ENCODE measurements around the gene FRAS1.
"Not testable (repeated sequence)": the region's sequence is repeated elsewhere in the genome, so short reads cannot be mapped to it uniquely, and the experiment has no call there.

FRAS1 gene

GRCh38 chr4:78548889-78549288 is 491.8 kb downstream of the FRAS1 start:
- not testable (repeated sequence) for DNase-seq (ENCODE audit: low read depth in 3 of 3)

DNA sequence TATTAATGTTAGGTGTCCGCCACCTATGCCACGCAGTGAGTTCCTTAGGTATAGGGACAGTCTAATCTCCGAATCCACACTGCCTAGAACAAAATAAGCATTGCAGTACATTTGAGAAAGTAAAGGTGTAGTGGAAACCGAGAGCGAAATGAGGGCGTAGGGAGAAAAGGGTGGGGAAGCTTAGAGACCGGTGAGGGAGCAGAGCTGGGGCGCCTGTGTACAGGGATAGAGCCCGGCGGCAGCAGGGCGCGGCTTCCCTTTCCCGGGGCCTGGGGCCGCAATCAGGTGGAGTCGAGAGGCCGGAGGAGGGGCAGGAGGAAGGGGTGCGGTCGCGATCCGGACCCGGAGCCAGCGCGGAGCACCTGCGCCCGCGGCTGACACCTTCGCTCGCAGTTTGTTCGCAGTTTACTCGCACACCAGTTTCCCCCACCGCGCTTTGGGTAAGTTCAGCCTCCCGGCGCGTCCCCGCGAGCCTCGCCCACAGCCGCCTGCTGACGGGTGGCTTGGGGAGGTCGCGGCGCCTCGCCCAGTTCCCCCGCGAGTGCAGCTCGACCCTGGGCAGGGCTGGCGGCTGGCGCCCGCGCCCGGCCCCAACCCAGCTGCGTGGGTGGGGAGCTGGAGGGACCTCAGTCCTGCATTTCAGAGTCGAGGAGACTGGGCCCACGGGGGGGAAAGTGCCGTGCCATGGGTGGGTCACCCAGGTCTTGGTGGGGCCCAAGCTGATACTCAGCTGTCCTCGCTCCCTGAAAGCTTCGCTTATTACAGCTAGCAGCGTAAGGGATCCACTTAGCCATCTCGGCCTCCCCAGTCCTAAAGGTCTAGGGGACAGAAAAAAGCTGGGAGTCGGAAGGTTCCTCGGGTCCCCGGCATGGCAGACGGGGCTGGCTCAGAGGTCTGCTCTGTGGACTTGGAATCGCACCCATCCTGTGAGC is 494.6 kb downstream of the FRAS1 start, which contains the start of gene ANXA3:
Gene ANXA3, plus strand, starts transcription at position 351 of the 932 bp plus-strand sequence. CDS start 2,704 bp downstream, outside the sequence.
- peak in 1 of 3 donors; percentile 8 for DNase-seq (ENCODE audit: low read depth in 3 of 3)

- DNase-seq (ENCODE audit: low read depth in 3 of 3): no peak
Observed at GRCh38 chr4:78552389-78553042, 495.4 kb downstream of the FRAS1 start.

DNA sequence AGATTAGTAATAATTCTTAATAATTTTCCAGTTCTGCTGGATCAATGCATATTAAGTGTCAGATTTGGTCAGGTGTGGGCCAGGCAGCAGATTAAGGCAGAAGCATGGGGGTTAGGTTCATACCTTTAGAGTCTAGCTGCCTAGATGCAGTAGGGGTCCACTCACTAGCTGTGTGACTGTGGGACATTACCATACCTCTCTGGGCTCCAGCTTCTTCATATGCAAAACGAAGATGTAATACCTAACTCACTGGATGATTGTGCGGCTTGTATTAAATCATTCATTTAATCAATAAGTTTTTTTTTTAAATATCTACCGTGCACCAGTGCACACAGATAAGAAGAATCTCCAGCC is 495.9 kb downstream of the FRAS1 start:
- no peak for DNase-seq (ENCODE audit: low read depth in 3 of 3)

- no peak for DNase-seq (ENCODE audit: low read depth in 3 of 3)
Observed at GRCh38 chr4:78553529-78554060, 496.5 kb downstream of the FRAS1 start.

GRCh38 chr4:78556665-78557064 is 499.5 kb downstream of the FRAS1 start:
- no peak for DNase-seq (ENCODE audit: low read depth in 3 of 3)

GRCh38 chr4:78557841-78558240 is 500.7 kb downstream of the FRAS1 start:
- no peak for DNase-seq (ENCODE audit: low read depth in 3 of 3)

DNA sequence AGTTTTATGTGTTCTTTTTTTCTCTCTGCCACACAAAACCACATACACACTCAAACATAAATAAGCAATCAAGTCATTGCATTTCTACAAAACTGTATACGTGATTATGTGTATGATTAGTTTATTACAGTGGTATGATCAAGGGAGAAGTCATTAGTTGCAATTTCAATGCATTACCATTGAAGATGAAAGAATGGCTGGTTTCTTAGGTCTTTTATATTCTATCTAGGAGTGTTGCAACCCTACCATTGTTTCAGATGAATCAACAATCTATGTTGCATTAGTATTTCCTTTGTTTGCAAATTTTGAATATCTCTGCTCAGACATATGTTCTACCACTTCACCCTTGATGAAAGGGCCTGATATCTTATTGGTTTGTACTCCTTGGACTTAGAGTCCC is 501.3 kb downstream of the FRAS1 start:
- no peak for DNase-seq (ENCODE audit: low read depth in 3 of 3)

GRCh38 chr4:78560296-78560963 is 503.3 kb downstream of the FRAS1 start:
- no peak for DNase-seq (ENCODE audit: low read depth in 3 of 3)

- DNase-seq (ENCODE audit: low read depth in 3 of 3): no peak
Observed at GRCh38 chr4:78561677-78562076, 504.6 kb downstream of the FRAS1 start.

DNA sequence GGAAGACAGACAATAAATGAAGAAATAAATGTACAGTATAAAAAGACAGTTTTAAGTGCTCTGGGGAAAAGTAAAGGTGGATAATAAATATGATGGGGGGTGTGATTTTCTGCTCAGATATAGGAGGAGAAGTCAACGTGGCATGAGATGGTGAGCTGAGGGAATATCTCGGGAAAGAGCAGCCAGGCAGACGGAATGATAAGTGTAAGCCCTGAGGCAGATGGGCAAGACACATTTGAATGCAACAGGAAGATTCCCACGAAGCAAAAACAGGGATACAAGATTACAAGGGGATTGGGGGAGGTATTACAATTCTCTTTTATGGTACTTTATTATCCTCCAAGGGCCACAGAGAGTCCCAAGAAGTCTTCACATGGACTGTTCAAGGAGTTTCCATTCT is 505.6 kb downstream of the FRAS1 start:
- DNase-seq (ENCODE audit: low read depth in 3 of 3): no peak

DNA sequence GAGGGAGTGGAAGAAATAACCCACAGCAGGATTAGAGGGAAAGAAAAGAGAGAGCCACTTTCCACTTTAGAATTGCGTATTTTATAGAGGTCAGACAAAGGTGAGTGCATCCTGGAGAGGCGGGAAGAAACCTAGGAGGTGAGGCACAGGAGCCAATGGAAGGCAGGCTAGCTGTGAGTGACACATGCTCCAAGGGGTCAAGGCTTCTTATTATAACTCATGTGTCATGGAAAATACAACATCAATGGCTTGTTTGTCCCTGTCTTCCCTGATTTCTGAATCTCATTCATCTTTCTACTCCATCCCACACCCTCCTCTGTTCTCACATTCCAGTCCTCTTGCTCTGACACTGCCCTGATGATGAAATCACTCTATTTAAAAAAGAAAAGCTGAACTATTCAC is 508.8 kb downstream of the FRAS1 start:
- no peak for DNase-seq (ENCODE audit: low read depth in 3 of 3)

DNA sequence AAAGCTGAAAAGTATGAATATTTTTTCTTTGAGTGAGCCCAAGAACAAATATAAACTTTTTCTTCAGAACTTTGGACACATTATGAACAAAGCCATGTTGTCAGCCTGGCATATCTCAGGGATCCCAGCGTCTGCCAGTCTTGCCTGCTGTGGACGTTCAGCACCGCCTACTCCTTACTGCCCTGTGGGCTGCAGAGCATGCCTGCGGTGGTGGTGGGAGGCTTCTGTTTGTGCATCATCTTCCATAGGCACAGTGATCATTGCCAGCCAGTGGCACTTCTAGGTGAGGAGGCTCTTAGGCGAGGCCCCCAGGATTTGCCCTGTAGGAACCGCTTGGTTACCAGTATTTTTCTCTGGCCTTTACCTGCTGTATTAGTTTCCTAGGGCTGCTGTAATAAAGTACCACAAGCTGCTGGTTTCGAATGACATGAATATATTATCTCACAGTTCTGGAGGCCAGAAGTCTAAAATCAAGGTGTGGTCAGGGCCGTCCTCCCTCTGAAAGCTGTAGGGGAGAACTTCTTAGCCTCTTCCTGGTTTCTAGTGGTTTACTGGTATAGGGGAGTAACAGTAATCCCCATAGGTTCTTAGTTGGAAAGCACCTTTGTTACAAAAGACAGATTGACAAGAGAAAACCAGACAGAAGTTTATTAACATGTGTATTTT is 509.8 kb downstream of the FRAS1 start:
- no peak for DNase-seq (ENCODE audit: low read depth in 3 of 3)

GRCh38 chr4:78567500-78568060 is 510.5 kb downstream of the FRAS1 start:
- no peak for DNase-seq (ENCODE audit: low read depth in 3 of 3)

GRCh38 chr4:78568640-78569305 is 511.6 kb downstream of the FRAS1 start:
- DNase-seq (ENCODE audit: low read depth in 3 of 3): no peak

- no peak for DNase-seq (ENCODE audit: low read depth in 3 of 3)
Observed at GRCh38 chr4:78569306-78569821, 512.2 kb downstream of the FRAS1 start.

DNA sequence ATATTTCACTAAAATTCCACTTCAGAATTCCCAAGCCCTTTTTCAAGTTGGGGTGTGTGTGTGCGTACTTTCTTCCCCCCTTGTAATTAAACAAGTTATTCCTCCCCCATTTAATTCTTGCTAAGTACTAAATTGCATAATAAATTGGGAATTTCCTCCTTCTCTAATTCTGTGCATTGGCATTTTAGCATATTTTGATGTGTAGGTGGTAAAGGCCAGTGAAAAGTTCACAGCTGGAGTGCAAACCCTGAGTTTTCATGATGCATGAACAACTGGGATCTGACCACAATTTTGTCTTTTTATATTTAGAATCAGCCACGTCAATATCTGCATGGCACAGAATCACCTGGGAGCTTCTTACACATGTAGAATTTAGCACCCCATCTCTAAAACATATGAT is 513.0 kb downstream of the FRAS1 start:
- no peak for DNase-seq (ENCODE audit: low read depth in 3 of 3)

- DNase-seq (ENCODE audit: low read depth in 3 of 3): no peak
Observed at GRCh38 chr4:78571804-78572203, 514.7 kb downstream of the FRAS1 start.

DNA sequence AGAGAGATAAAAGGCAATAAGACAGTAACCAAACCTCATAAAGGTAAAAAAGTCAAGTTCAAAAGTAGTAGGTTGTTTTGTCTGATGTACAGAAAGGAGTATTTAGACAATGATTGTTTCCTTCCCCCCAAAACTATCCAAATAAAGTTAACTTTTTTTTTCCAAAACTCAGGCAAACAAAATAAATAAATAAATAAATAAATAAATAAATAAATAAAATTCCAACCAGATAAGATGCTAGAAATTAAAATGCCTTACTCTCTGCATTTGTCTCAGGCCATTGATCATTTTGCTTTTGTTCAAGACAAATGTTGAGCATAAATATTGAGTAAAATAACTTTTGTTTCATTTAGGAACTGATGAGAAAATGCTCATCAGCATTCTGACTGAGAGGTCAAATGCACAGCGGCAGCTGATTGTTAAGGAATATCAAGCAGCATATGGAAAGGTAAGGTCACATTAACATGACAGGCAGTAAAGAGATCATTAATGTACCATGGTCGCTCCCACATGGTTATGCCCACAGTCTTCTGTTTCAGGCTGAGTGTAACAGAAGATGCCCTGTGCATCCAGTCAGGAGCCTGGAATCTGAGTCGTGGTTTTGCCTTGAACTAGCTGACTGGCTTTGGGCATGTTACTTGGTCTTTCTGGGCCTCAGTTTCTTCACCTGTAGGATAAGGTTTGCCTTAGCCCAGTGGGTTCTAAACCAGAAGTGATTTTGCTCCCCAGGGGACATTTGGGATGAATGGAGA is 521.7 kb downstream of the FRAS1 start:
- no peak for DNase-seq (ENCODE audit: low read depth in 3 of 3)

GRCh38 chr4:78581618-78582017 is 524.5 kb downstream of the FRAS1 start:
- no peak for DNase-seq (ENCODE audit: low read depth in 3 of 3)

All from stimulated activated CD4-positive, alpha-beta T cell treated with anti-CD3 and anti-CD28 coated beads, TNF-alpha, amount 100 ng/mL, for 48 hours (primary cell).